H7 (cell line): ENCODE data around the gene CDH23. TPM values are rescaled to one million over a fixed set of nuclear protein-coding genes. Genes with fewer than 3 reads are reported as not detected.

Experiments
- DNase-seq: peaks from one replicate; pipeline ENCODE4 v3.0.0; 2012
- H3K27me3 ChIP-seq: 2 replicates; pipeline ENCODE4 v1.6.0; 2011; ENCODE audit warnings: mild to moderate bottlenecking, low read length; ENCODE audit not compliant: control insufficient read depth, insufficient read depth
- H3K36me3 ChIP-seq: replicated peaks from 2 replicates; pipeline ENCODE4 v1.5.1; 2011; ENCODE audit warnings: low read length; ENCODE audit not compliant: control insufficient read depth, insufficient read depth
- H3K4me3 ChIP-seq: 2 replicates; pipeline ENCODE4 v1.5.1; 2011; ENCODE audit warnings: low read depth, mild to moderate bottlenecking, control low read depth, low read length, moderate library complexity; ENCODE audit not compliant: insufficient read depth
- total RNA-seq: library from RNA; depleted of rRNA; stranded (reverse); fragments of >200 nt; shearing (Covaris generic); gene quantifications from 2 replicates; pipeline ENCODE4 v1.2.3, GENCODE V29; 2014

CDH23 gene
- total RNA-seq, 1 experiment from 2014 or later = 4.5 TPM

DNA sequence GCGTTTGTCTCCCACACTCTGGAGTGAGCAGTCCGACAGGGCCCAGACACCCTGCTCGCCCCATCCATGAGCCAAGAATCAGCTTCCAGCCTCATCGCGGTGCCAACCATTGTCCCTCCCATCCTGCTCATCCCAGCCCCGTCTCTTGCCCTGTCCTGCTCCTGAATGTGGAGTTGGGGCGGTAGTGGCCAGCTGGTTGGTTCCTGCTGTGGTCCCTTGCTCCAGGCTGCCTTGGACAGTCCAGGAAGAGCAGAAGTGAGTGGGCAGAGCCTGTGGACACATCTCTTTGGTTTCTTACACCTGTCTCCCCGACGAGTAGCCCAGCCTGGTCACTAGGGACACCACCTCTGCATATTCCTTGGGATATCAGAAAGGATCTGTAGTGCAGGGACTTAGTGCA, 63.9 kb downstream of the CDH23 start:
- no peak overlapping the region for H3K4me3 ChIP-seq
- no peaks in the 10 kb centered on the region for H3K36me3 ChIP-seq
- no peak for DNase-seq
- no peaks in the 10 kb centered on the region for H3K27me3 ChIP-seq

DNA sequence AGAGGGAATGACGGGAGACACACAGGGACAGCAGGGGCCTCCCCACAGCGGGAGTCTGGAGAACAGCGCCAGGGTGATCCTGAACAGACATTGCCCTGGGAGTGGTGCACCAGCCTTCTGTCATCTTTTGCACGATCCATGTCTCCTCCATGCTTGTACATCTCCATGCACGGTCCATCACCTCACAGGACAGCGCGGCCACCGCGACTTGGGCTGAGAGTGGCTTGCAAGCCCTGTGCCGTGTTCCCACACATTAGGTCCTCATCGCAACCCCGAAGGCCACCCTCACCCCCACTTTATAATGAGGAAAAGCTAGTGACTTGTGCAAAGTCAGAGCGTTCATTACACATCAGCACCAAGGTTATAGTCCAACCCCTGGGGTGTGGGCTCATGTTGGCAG, 64.7 kb downstream of the CDH23 start:
- H3K27me3 ChIP-seq = no peaks in the 10 kb centered on the region

DNA sequence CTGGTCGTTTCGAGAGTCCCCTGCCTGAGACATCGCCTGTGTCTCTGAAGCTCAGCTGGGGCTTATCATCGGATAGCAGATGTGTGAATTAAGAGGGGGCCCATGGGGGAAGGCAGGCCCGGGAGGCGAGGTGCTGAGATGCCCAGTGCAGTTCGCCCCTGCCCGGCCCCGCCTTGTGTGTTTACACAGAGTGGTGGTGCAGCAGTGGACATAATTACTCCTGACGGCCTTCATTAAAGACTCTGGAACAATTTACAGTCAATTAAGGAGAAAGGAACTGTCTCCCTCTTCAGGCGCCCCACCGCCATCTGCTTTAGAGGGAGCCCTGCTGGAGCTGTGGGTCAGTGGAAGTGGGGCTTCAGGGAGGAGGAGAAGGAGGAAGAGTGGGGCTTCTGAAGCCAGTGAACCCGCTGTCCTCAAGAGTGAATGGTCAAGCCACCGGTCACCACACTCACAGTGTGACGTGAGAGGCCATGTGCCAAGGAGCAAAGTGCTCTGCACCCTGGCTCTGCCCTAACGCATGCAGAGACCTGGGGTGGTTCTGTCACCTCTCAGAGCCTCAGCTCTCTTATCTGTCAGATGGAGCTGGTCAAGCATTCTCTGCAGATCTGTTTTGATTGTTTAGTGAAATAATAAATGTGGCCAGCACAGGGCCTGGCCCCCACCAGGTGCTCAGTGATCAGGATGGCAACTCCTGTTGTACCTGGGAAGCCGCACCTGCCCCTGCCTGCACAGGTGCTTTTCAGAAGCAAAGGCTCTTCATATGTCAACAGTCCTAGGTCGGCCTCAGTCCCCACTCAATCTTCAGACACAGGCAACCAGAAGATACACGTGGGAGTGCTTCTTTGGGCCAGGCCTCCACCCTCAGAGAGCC, 65.6 kb downstream of the CDH23 start:
- H3K36me3 ChIP-seq = no peaks in the 10 kb centered on the region
- DNase-seq = no peak
- no peaks in the 10 kb centered on the region for H3K27me3 ChIP-seq
- H3K4me3 ChIP-seq = no peak overlapping the region

More for the DNA sequence above, 64.7 kb downstream of the CDH23 start:
- Histone ChIP-seq H3K4me3 (no peak overlapping the region), H3K36me3 (no peaks in the 10 kb centered on the region)
- no peak for DNase-seq

DNA sequence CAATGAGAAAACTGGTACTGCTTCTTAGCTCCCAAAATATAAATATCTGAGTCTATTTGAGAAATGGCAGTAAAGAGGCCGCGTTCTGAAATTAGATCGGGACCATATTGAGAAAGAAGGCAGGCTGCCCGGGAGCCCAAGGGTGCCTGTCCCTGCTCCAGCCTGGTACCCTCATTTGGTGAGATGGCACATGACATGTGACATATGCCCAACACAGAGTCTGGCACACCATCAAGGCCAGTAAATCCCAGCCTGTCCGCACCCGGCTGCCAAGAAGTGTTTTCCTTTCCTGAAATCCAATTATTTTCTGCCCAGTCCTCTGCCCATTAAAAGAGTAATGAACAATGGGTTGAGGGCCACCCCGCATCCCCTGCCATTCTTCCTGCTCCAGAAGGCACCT, 66.4 kb downstream of the CDH23 start:
- Histone ChIP-seq H3K4me3 (no peak overlapping the region), H3K27me3 (no peaks in the 10 kb centered on the region), H3K36me3 (no peaks in the 10 kb centered on the region)
- no peak for DNase-seq

DNA sequence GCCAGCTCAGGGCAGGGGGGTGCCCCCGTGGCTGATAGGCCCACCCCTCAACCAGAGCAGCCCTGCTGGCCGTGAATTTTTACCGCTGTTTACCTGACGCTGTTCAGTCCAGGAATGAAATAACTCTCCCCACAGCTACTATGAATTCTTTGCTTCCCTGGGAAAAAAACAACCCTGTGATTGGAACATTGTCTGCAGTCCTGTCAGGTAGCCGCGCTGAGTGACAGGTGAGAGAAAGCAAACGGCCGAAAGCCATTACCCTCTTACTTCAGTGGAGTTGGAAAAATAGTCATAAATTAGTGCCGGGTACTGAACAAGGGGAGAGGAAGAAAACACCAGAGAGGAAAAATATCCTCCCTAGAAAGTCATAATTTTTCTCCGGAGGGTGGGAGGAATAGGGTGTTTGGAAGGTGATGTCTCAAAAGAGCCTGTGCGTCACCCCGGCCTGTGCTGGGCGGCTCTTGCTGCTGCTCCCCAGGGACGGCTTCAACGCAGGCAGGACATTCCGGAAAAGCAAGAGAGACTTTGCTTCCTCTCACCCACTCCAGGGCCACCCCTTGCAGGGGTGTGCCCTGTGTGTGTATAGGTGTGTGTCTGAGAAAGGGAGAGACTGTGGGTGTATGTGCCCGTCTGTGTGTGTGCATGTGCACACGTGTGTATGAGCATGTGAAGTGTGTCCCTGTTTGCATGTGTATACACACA, 69.0 kb downstream of the CDH23 start:
- Histone ChIP-seq H3K36me3 (no peaks in the 10 kb centered on the region), H3K27me3 (no peaks in the 10 kb centered on the region), H3K4me3 (no peak overlapping the region)
- DNase-seq = no peak

DNA sequence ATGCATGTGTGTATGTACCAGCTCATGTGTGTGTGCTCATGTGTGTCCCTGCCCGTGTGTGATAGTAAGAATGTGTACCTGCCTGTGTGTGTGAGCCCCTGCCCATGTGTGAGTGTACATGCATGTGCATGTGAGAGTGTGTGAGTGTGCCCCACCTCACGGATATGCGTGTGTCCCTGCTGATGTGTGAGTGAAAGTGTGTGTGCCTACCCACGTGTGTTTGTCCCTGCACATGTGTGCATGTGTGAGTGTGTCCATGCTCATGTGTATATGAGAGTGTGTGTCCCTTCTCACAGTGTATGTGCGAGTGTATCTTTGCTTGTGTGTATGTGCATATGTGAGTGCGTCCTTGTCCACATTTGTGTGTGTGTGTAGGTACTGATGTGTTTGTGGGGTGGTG, 69.6 kb downstream of the CDH23 start:
- Histone ChIP-seq H3K4me3 (no peak overlapping the region), H3K27me3 (no peaks in the 10 kb centered on the region), H3K36me3 (no peaks in the 10 kb centered on the region)
- DNase-seq = no peak

DNA sequence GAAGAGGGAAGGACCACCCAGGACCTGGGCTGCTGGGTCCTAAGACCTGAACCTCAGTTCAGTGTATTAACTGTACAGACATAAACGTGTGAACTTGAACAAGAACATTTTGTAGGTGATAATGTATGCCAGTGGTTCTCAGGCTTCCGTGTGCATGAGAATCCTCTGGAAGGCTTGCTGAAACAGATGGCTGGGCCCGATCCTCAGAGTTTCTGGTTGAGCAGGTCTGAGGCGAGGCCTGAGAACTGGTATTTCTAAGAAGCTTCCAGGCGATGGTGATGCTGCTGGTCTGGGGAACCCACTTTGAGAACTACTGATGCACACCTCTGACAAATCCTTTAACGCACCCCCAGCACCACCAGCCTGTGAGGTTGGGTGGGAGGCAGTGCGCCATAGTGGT, 70.4 kb downstream of the CDH23 start:
- H3K36me3 ChIP-seq = no peaks in the 10 kb centered on the region
- H3K27me3 ChIP-seq = no peaks in the 10 kb centered on the region
- no peak overlapping the region for H3K4me3 ChIP-seq
- DNase-seq = no peak

DNA sequence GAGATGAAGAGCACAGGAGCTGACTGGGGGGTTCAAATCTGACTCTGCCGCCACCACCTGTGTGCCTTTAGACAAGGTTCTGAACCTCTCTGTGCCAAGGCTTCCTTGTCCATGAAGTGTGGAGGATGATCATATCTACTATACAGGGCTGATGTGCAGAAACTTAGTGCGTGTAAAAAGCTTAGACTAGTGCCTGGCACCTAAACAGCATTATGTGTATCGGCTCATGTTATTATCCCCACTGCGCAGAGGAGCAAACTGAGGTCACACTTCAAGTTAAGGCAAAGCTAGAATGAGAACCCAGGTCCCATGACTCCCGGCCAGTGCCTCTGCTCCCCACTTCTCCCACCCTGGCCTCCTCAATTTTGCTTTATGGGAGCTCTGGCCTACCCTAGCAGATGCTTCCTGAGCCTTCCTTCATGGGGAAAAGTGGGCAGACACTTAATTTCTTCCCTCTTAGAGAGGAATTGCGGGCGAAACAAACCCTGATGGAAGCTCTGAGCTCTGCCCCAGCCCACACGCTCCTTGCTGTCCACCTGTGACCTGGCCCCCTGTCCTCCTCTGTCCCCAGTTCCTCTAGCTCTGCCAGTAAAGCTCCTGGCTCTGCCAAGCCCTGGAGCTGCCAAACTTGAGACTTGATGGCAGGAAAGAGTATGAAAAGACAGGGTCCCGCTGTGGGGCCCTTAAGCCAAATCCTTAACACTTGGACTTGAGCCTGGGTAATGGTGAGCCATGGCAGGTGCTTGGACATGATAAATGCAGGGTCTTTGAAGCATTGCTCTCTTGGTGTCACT, 71.0 kb downstream of the CDH23 start:
- H3K36me3 ChIP-seq = no peaks in the 10 kb centered on the region
- H3K27me3 ChIP-seq = no peaks in the 10 kb centered on the region
- no peak for DNase-seq
- H3K4me3 ChIP-seq = no peak overlapping the region

DNA sequence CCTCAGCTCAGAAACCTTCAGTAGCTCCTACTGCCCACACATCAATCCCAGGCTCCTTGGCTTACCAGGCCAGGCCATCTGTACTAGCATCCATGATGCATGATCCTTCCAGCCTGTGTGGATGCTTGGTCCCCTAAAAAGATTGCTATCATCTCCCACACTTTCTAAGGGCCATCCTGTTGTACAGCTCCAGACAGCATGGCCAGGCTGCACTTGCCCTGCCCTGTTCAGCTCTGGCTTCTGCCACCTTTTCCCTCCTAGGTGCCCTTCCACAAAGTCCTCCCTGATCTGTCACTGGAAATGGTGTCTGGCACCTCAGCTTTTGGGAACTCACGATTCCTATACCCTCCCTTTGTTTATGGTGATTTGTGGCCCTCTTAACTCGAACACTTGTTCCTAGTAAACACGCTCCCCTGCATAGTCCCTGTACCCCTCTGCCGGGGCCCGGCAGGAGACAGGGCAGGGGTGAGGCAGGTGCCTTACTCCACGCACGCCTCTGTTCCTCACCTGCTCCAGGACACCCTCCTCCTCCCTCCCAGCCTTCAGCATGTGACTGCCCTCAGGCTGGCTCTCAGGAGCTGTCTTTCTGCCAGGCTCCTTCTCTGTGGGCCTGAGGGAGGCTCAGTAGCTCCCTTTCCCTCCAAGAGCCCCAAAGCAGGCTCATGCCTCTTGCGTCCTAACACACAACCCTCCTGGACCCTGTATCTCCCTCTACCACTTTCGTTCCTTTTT, 71.8 kb downstream of the CDH23 start:
- DNase-seq = no peak
- no peaks in the 10 kb centered on the region for H3K36me3 ChIP-seq
- no peaks in the 10 kb centered on the region for H3K27me3 ChIP-seq
- no peak overlapping the region for H3K4me3 ChIP-seq

DNA sequence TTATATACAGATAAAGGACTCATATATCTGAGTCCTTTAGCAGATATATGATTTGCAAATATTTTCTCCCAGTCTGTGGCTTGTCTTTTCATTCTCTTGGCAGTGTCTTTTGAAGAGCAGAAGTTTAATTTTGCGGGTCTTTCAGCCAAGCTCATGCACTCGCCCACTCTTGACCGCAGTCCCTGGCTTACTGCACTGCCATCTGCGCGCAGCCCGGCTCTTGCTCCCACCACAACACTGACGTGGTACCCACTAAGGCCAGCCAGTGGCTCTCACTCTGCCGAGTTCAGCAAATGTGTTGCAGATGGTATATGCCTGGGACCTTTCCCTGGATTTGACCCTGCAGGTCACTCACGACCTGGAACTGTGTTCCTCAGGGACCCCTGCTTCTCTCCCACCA, 74.3 kb downstream of the CDH23 start:
- Histone ChIP-seq H3K27me3 (no peaks in the 10 kb centered on the region), H3K4me3 (no peak overlapping the region), H3K36me3 (no peaks in the 10 kb centered on the region)
- DNase-seq = no peak

DNA sequence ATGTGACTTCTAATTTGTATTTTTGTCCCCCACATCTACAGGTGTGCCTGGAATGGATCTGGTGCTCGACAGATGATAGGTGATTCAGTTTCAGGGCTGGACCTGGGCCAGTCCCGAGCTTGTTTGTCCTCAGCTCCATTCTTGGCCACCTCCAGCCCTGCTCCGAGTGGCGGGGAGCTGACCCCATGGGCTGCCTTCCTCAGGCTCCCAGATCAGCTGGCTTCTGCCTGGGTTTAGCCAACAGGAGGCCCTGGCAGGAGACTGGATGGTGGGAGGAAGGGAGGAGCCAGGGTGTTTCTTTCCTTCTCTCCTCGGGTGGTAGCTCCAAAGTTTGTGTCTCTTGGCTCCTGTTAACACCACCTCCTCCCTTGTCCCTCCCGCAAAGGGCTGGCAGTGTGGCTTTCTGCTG, 75.2 kb downstream of the CDH23 start:
- H3K27me3 ChIP-seq = no peaks in the 10 kb centered on the region
- DNase-seq = no peak
- no peak overlapping the region for H3K4me3 ChIP-seq
- no peaks in the 10 kb centered on the region for H3K36me3 ChIP-seq

DNA sequence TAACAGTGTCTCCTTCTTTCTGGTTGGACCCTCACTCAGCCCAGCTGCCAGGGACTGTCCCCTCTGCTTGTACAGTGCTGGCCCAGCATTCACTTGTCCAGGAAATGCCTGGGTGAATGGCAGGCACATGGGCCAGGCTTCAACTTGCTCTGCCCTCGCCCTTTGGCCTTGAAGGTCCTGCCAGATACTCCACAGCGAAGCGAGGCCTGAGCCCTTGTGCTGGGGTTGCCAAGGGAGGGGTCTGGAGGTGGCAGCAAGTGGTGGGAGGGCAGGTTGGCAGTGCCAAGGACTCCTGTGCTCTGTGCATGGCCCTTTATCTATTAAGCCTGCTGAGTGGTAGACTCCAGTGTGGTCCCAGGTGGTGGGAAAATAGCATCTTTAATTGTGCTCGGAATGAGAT, 75.7 kb downstream of the CDH23 start:
- no peak for DNase-seq
- no peaks in the 10 kb centered on the region for H3K27me3 ChIP-seq
- H3K4me3 ChIP-seq = no peak overlapping the region
- H3K36me3 ChIP-seq = no peaks in the 10 kb centered on the region

DNA sequence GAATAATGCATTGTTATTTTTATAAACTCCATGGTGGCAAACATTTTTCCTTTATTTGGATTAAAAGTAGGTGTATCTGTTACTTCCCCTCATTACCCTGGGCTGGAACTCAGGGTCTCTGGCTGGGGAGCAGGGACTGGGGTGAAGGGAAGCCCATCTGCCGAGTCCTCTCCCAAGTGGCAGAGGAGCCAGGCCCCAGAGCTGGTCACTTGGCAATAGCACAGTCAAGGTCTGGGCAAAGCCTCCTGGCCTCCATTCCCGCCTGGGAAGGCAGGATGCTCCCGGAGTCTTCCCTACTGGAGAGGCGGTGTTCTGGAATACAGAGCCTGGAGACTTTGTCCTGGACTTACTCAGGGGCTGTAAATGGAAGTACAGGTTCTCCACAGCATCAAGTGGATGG, 76.2 kb downstream of the CDH23 start:
- no peak overlapping the region for H3K4me3 ChIP-seq
- no peak for DNase-seq
- no peaks in the 10 kb centered on the region for H3K36me3 ChIP-seq
- no peaks in the 10 kb centered on the region for H3K27me3 ChIP-seq
